Gastrocnemius medialis (tissue), 4 donors: ENCODE measurements around the gene ASS1.

Source experiments
- CTCF ChIP-seq, 5 experiments: fragments of 450-650 bp in 3 of 5; fragments of 200-600 bp in 2 of 5; sonication (generic) in 2 of 5; IDR thresholded peaks in 4 of 5; conservative IDR thresholded peaks in 1 of 5; 1 replicate in 4 of 5; 2 replicates in 1 of 5; pipeline ENCODE4 v1.5.1; 2016 to 2019; ENCODE audit warnings: antibody characterized with exemption in 5 of 5, mild to moderate bottlenecking in 3 of 5, moderate library complexity in 3 of 5
- POLR2A ChIP-seq, 2 donors: fragments of 450-650 bp; IDR thresholded peaks; one replicate each; pipeline ENCODE4 v1.6.1; 2017; ENCODE audit warnings: antibody characterized with exemption in 2 of 2, mild to moderate bottlenecking in 2 of 2, moderate library complexity in 2 of 2

GRCh38 chr9:130427326-130427725, 17.4 kb upstream of the ASS1 start:
- TF ChIP-seq CTCF (IDR thresholded peaks at IDR 0.05 in 4 of 5, conservative IDR thresholded peaks at IDR 0.05 in 1 of 5) (no peak), POLR2A (IDR thresholded peaks at IDR 0.05) (no peak)
